OCI-LY3 (cell line): ENCODE data around the gene UGT1A4.

ENCODE experiments used
- CTCF ChIP-seq: fragments of 200-600, 300-600 bp; sonication (generic); IDR thresholded peaks from 2 replicates; pipeline ENCODE4 v1.5.1; 2014; ENCODE audit warnings: antibody characterized with exemption, low read length, low read depth
- EZH2phosphoT487 ChIP-seq: fragments of 200-600 bp; shearing (Covaris generic); IDR thresholded peaks from 2 replicates; pipeline ENCODE4 v1.6.1; 2018; ENCODE audit warnings: antibody characterized with exemption, mixed run types, low read depth

- no peak for TF ChIP-seq EZH2phosphoT487
- no peak for TF ChIP-seq CTCF
Measured at GRCh38 chr2:233760043-233760442, 41.5 kb downstream of the UGT1A4 start, which contains the start of gene UGT1A1.
